Measurements from ENCODE around the gene SH2B3. TPM values are rescaled to one million over a fixed set of nuclear protein-coding genes. Genes with fewer than 3 reads are reported as not detected.
A peak's percentile ranks its signal among the peaks of the same experiment; 100 is the strongest.

Gene SH2B3
- total RNA-seq, 2 experiments from 2014 or later, result 40.7 to 44.5 TPM

GRCh38 chr12:111428728-111429175, 23.0 kb downstream of the SH2B3 start:
- H3K36me3 Mint-ChIP-seq, result peaks cover 12% of the 10 kb centered on the region
- H3K4me1 Mint-ChIP-seq, result peaks cover 70% of the 10 kb centered on the region
- peak overlapping the region; percentile 84 for H3K4me3 Mint-ChIP-seq
- no peak for ATAC-seq (ENCODE audit: low read depth)
- POLR2A ChIA-PET, result interaction anchor here (1.1 to 8.2 kb wide), 4 partner anchors 16 to 703 kb away, joined by 3 to 150 read pairs (median 32); partner anchors contain the start of gene SH2B3
- DNase-seq, result no peak
- H3K27ac Mint-ChIP-seq, result peak overlapping the region; percentile 97
- no peaks in the 10 kb centered on the region for H3K27me3 Mint-ChIP-seq
- no peaks in the 10 kb centered on the region for H3K9me3 Mint-ChIP-seq

GRCh38 chr12:111429828-111430432, 24.2 kb downstream of the SH2B3 start:
- DNase-seq (peak; percentile 86), ATAC-seq (ENCODE audit: low read depth) (peak; percentile 44)
- Mint-ChIP-seq H3K27me3 (no peaks in the 10 kb centered on the region), H3K4me3 (peak overlapping the region; percentile 84), H3K4me1 (peaks cover 75% of the 10 kb centered on the region), H3K27ac (peak overlapping the region; percentile 97), H3K9me3 (no peaks in the 10 kb centered on the region), H3K36me3 (peaks cover 16% of the 10 kb centered on the region)
- POLR2A ChIA-PET, result interaction anchor here (1.0 to 8.2 kb wide), 4 partner anchors 15 to 702 kb away, joined by 3 to 150 read pairs (median 26); partner anchors contain the start of gene SH2B3

- no peak for ATAC-seq (ENCODE audit: low read depth)
- H3K27me3 Mint-ChIP-seq, result no peaks in the 10 kb centered on the region
- H3K36me3 Mint-ChIP-seq, result peaks cover 16% of the 10 kb centered on the region
These were observed 25.0 kb downstream of the SH2B3 start for GRCh38 chr12:111430433-111431353.

GRCh38 chr12:111431772-111432171, 26.0 kb downstream of the SH2B3 start:
- Mint-ChIP-seq H3K27me3 (no peaks in the 10 kb centered on the region), H3K36me3 (peaks cover 18% of the 10 kb centered on the region), H3K4me1 (peaks cover 75% of the 10 kb centered on the region), H3K27ac (peak overlapping the region; percentile 97), H3K4me3 (peak overlapping the region; percentile 84), H3K9me3 (no peaks in the 10 kb centered on the region)
- DNase-seq, result no peak
- no peak for ATAC-seq (ENCODE audit: low read depth)
- POLR2A ChIA-PET, result interaction anchor here (0.6 to 8.2 kb wide), 4 partner anchors 8 to 33 kb away, joined by 4 to 150 read pairs (median 6); partner anchors contain the start of gene SH2B3

More at GRCh38 chr12:111430433-111431353, 25.0 kb downstream of the SH2B3 start:
- peak; percentile 70 for DNase-seq
- POLR2A ChIA-PET, result interaction anchor here (0.6 to 8.2 kb wide), 5 partner anchors 9 to 34 kb away, joined by 3 to 150 read pairs (median 7); partner anchors contain the start of gene SH2B3
- Mint-ChIP-seq H3K9me3 (no peaks in the 10 kb centered on the region), H3K4me3 (peak overlapping the region; percentile 84), H3K27ac (peak overlapping the region; percentile 97), H3K4me1 (peaks cover 75% of the 10 kb centered on the region)

- Mint-ChIP-seq H3K36me3 (peaks cover 22% of the 10 kb centered on the region), H3K4me1 (peaks cover 85% of the 10 kb centered on the region), H3K27ac (peak overlapping the region; percentile 97), H3K4me3 (peak overlapping the region; percentile 80), H3K27me3 (no peaks in the 10 kb centered on the region), H3K9me3 (no peaks in the 10 kb centered on the region)
- DNase-seq (no peak), ATAC-seq (ENCODE audit: low read depth) (no peak)
- POLR2A ChIA-PET, result interaction anchor here (0.9 to 3.5 kb wide), 10 partner anchors 8 to 37 kb away, joined by 4 to 89 read pairs (median 7); partner anchors contain the start of gene SH2B3
These were observed 28.3 kb downstream of the SH2B3 start for GRCh38 chr12:111434049-111434448.

GRCh38 chr12:111434680-111435338, 29.1 kb downstream of the SH2B3 start:
- Mint-ChIP-seq H3K27ac (peak overlapping the region; percentile 97), H3K36me3 (peaks cover 22% of the 10 kb centered on the region), H3K4me3 (peak overlapping the region; percentile 80), H3K4me1 (peaks cover 83% of the 10 kb centered on the region), H3K27me3 (no peaks in the 10 kb centered on the region), H3K9me3 (no peaks in the 10 kb centered on the region)
- POLR2A ChIA-PET, result interaction anchor here (0.6 to 3.5 kb wide), 12 partner anchors 8 to 1438 kb away, joined by 3 to 89 read pairs (median 7); partner anchors contain the start of gene SH2B3
- peak; percentile 68 for ATAC-seq (ENCODE audit: low read depth)
- DNase-seq, result peak; percentile 78

- Mint-ChIP-seq H3K9me3 (no peaks in the 10 kb centered on the region), H3K4me1 (peaks cover 86% of the 10 kb centered on the region), H3K27ac (peak overlapping the region; percentile 97), H3K27me3 (no peaks in the 10 kb centered on the region), H3K4me3 (peak overlapping the region; percentile 80), H3K36me3 (peaks cover 25% of the 10 kb centered on the region)
- POLR2A ChIA-PET, result interaction anchor here (0.6 to 3.5 kb wide), 8 partner anchors 9 to 29 kb away, joined by 4 to 89 read pairs (median 10); partner anchors contain the start of gene SH2B3
- ATAC-seq (ENCODE audit: low read depth) (no peak), DNase-seq (no peak)
These were observed 30.0 kb downstream of the SH2B3 start for GRCh38 chr12:111435661-111436201.

GRCh38 chr12:111436266-111436665, 30.5 kb downstream of the SH2B3 start:
- H3K27me3 Mint-ChIP-seq, result no peaks in the 10 kb centered on the region
- POLR2A ChIA-PET, result interaction anchor here (2.1 to 3.5 kb wide), 4 partner anchors 8 to 30 kb away, joined by 11 to 89 read pairs (median 36); partner anchors contain the start of gene SH2B3
- peaks cover 25% of the 10 kb centered on the region for H3K36me3 Mint-ChIP-seq
- H3K4me3 Mint-ChIP-seq, result peak overlapping the region; percentile 80
- ATAC-seq (ENCODE audit: low read depth) (no peak), DNase-seq (no peak)
- H3K4me1 Mint-ChIP-seq, result peaks cover 85% of the 10 kb centered on the region
- peak overlapping the region; percentile 97 for H3K27ac Mint-ChIP-seq
- H3K9me3 Mint-ChIP-seq, result no peaks in the 10 kb centered on the region

- peaks cover 25% of the 10 kb centered on the region for H3K36me3 Mint-ChIP-seq
- DNase-seq (no peak), ATAC-seq (ENCODE audit: low read depth) (no peak)
- no peaks in the 10 kb centered on the region for H3K9me3 Mint-ChIP-seq
- H3K27me3 Mint-ChIP-seq, result no peaks in the 10 kb centered on the region
- peaks cover 86% of the 10 kb centered on the region for H3K4me1 Mint-ChIP-seq
- POLR2A ChIA-PET, result interaction anchor here (3.1 kb wide), 1 partner anchor 14 kb away, joined by 13 read pairs; no protein-coding TSS in a partner anchor
- H3K27ac Mint-ChIP-seq, result peak overlapping the region; percentile 97
- H3K4me3 Mint-ChIP-seq, result peak overlapping the region; percentile 64
These were observed 31.1 kb downstream of the SH2B3 start for GRCh38 chr12:111436811-111437210.

- Mint-ChIP-seq H3K27ac (peak overlapping the region; percentile 97), H3K9me3 (no peaks in the 10 kb centered on the region), H3K36me3 (peaks cover 16% of the 10 kb centered on the region), H3K4me1 (peaks cover 88% of the 10 kb centered on the region), H3K4me3 (peak overlapping the region; percentile 61), H3K27me3 (no peaks in the 10 kb centered on the region)
- DNase-seq (no peak), ATAC-seq (ENCODE audit: low read depth) (no peak)
- POLR2A ChIA-PET, result interaction anchor here (1.5 kb wide), 2 partner anchors 13 to 33 kb away, joined by 4 to 5 read pairs; no protein-coding TSS in a partner anchor
These were observed 32.2 kb downstream of the SH2B3 start for GRCh38 chr12:111437816-111438454.

- Mint-ChIP-seq H3K9me3 (no peaks in the 10 kb centered on the region), H3K36me3 (peaks cover 15% of the 10 kb centered on the region), H3K27me3 (no peaks in the 10 kb centered on the region), H3K4me3 (peak overlapping the region; percentile 61), H3K4me1 (peaks cover 88% of the 10 kb centered on the region), H3K27ac (peak overlapping the region; percentile 97)
- ATAC-seq (ENCODE audit: low read depth), result no peak
- no peak for DNase-seq
- POLR2A ChIA-PET, result interaction anchor here (1.5 kb wide), 2 partner anchors 13 to 34 kb away, joined by 4 to 5 read pairs; no protein-coding TSS in a partner anchor
These were observed 32.8 kb downstream of the SH2B3 start for GRCh38 chr12:111438481-111438880.
